Heart right ventricle (tissue), 16 donors: ENCODE measurements around the gene PPRC1. TPM values are rescaled to one million over a fixed set of nuclear protein-coding genes. Genes with fewer than 3 reads are reported as not detected.

Experiments
- ATAC-seq, 8 donors: fragments of 200-7000 bp; cut with Tn5 transposase; one replicate each; pipeline ENCODE4 v1.9.1; 2020; ENCODE audit warnings: mild to moderate bottlenecking in 8 of 8, moderate library complexity in 8 of 8, moderate number of reproducible peaks in 1 of 8
- DNase-seq, 2 donors: peaks; one replicate each; pipeline ENCODE4 v3.0.0-alpha.2; 2020
- H3K27ac ChIP-seq, 10 donors: fragments of 200-600 bp; sonication (generic) in 2 of 10; one replicate each; pipeline versions ENCODE4 v1.5.0 to v1.8.0; 2020 to 2022; ENCODE audit warnings: mild to moderate bottlenecking in 3 of 10
- H3K27me3 ChIP-seq, 7 donors: fragments of 200-600 bp; one replicate each; pipeline ENCODE4 v1.8.0; 2021 to 2022; ENCODE audit warnings: mild to moderate bottlenecking in 2 of 7
- H3K36me3 ChIP-seq, 9 donors: fragments of 200-600 bp; sonication (generic) in 1 of 9; one replicate each; pipeline versions ENCODE4 v1.5.0 to v1.8.0; 2020 to 2022; ENCODE audit warnings: mild to moderate bottlenecking in 2 of 9
- H3K4me1 ChIP-seq, 9 donors: fragments of 200-600 bp; sonication (generic) in 1 of 9; one replicate each; pipeline versions ENCODE4 v1.5.0 to v1.8.0; 2020 to 2022; ENCODE audit warnings: mild to moderate bottlenecking in 4 of 9
- H3K4me3 ChIP-seq, 10 donors: fragments of 200-600 bp; sonication (generic) in 2 of 10; one replicate each; pipeline versions ENCODE4 v1.5.0 to v1.8.0; 2020 to 2022; ENCODE audit warnings: mild to moderate bottlenecking in 7 of 10, moderate library complexity in 2 of 10
- H3K9me3 ChIP-seq, 11 donors: fragments of 200-600 bp in 10 of 11; sonication (generic) in 2 of 11; one replicate each; pipeline versions ENCODE4 v1.5.0 to v1.8.0; 2013 to 2022; ENCODE audit warnings: mild to moderate bottlenecking in 2 of 11, control low read depth in 1 of 11, moderate library complexity in 1 of 11
- CTCF ChIP-seq, 9 donors: fragments of 200-600 bp; sonication (generic) in 2 of 9; IDR thresholded peaks; one replicate each; pipeline versions ENCODE4 v1.5.0 to v1.8.0; 2021 to 2022; ENCODE audit warnings: antibody characterized with exemption in 9 of 9, mild to moderate bottlenecking in 5 of 9, moderate library complexity in 1 of 9
- WGBS, 2 donors: extraction: QIAGEN DNeasy Blood & Tissue Kit; methylation state at CpG; one replicate each; pipeline ENCODE4 v1.1.7; 2013; ENCODE audit warnings: inconsistent platforms in 1 of 2; 5-methylcytosine and 5-hydroxymethylcytosine counted together
- intact Hi-C, 10 donors: fragments of 100-400 bp; cut with DNase I; formaldehyde crosslinking; loops; one replicate each; pipeline versions ENCODE4 v1.11.1 to v1.14.2; 2022
- polyA plus RNA-seq, 2 donors: library from polyadenylated mRNA; stranded (reverse); fragments of 200-250 nt; gene quantifications; one replicate each; pipeline ENCODE4 v1.2.3, GENCODE V29; 2013
- total RNA-seq, 10 donors: library from RNA; stranded (reverse); fragmentation: NEBNext Ultra II Directional in 3 of 10; extraction: Animal tissue kit (Norgen Biotek cat#: 25700) in 3 of 10; gene quantifications; one replicate each; pipeline versions ENCODE4 v1.2.1 to v1.2.4, GENCODE V29; 2021 to 2023
- donor health status: Arrhythmogenic right ventricular cardiomyopathy.
- donor health status: ischemic (EF 13 %, LVEDD 7.1; RV severe dilation, severe dysfunction).
- donor health status: healthy with polysubstance abuse.
- donor health status: DM: no; HTN: yes; CAD: no.
- donor health status: DM: no; HTN: no; CAD: no.
- donor health status: ischemic (EF 25% LVEDD 6.9; RV normal size, moderate dysfunction).
- donor health status: ischemic (EF 25% LVEDD 5.7; RV mildly dilated, moderate dysfunction).
- donor health status: healthy.
- donor health status: DM: yes; HTN: yes; CAD: no.
- donor health status: Ischemic cardiomyopathy.
- donor health status: ischemic (EF 35%, LVEDD 5.7; RV mildly dilated, moderate dysfunction).
- donor health status: nonischemic (EF 11% LVEDD 7.7; RV severe dilation, severe dysfunction).
- donor health status: DM: yes; HTN: yes; CAD: no.
- donor health status: PGD.
- donor health status: ischemic (EF 29% LVEDD 5.4; RV normal size, mild dysfunction).
- donor health status: nonischemic (EF 23%, LVEDD 6.1; RV moderate dilation, normal function).

The PPRC1 gene
- total and polyA plus RNA-seq, 12 donors = 10.6 to 22.7 (median 13.6) TPM

GRCh38 chr10:102153093-102153620, 20.3 kb downstream of the PPRC1 start:
- peaks cover 4 to 33% (median 22%) of the 10 kb centered on the region in 9 donors for H3K4me1 ChIP-seq
- peaks cover 0 to 70% (median 33%) of the 10 kb centered on the region in 9 donors for H3K36me3 ChIP-seq
- peak overlapping the region in 7 of 10 donors; percentile 74 to 94 (median 91) for H3K27ac ChIP-seq
- TF ChIP-seq CTCF (IDR thresholded peaks at IDR 0.05) = no peak
- H3K27me3 ChIP-seq = no peaks in the 10 kb centered on the region
- ATAC-seq (no peak), DNase-seq (no peak)
- 35 to 38% methylated on average over 5 of the region's 5 CpGs for WGBS, 2 donors
- H3K4me3 ChIP-seq = peak overlapping the region; percentile 71 to 96 (median 84)
- H3K9me3 ChIP-seq = no peaks in the 10 kb centered on the region
- intact Hi-C loops = no loop called here

DNA sequence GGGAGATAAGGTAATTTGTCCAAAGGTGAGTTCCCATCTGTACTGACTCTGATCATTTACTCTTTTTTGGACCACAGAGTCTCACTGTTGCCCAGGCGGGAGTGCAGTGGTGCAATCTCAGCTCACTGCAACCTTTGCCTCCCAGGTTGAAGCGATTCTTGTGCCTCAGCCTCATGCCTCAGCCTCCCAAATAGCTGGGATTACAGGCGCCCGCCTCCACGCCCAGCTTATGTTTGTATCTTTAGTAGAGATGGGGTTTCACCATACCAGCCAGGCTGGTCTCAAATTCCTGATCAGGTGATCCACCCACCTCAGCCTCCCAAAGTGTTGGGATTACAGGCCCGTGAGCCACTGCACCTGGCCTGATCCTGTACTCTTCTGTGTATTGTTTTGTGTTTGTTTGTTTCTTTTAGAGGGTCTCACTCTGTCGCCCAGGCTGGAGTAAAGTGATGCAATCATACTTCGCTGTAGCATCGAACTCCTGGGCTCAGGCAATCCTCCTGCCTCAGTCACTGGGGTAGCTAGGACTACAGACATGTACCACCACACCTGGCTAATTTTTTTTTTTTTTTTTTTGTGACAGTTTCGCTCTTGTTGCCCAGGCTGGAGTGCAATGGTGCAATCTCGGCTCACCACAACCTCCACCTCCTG, 21.8 kb downstream of the PPRC1 start:
- Histone ChIP-seq H3K4me1 (peaks cover 4 to 33% (median 22%) of the 10 kb centered on the region in 9 donors), H3K9me3 (no peaks in the 10 kb centered on the region), H3K27ac (no peak overlapping the region), H3K36me3 (peaks cover 0 to 70% (median 31%) of the 10 kb centered on the region in 9 donors), H3K27me3 (no peaks in the 10 kb centered on the region), H3K4me3 (no peak overlapping the region)
- 96% methylated on average over 11 of the region's 11 CpGs for WGBS, 2 donors
- no peak for TF ChIP-seq CTCF (IDR thresholded peaks at IDR 0.05)
- ATAC-seq = no peak
- DNase-seq = no peak
- intact Hi-C loops = no loop called here

- WGBS, 2 donors = 91 to 92% methylated on average over 3 of the region's 3 CpGs
- Histone ChIP-seq H3K36me3 (peaks cover 12 to 81% (median 56%) of the 10 kb centered on the region in 9 donors), H3K4me1 (peaks cover 0 to 22% (median 15%) of the 10 kb centered on the region in 9 donors), H3K27me3 (no peaks in the 10 kb centered on the region), H3K4me3 (no peak overlapping the region), H3K27ac (no peak overlapping the region), H3K9me3 (no peaks in the 10 kb centered on the region)
- no peak for TF ChIP-seq CTCF (IDR thresholded peaks at IDR 0.05)
- DNase-seq (no peak), ATAC-seq (no peak)
- intact Hi-C loops = no loop called here
These were observed 24.4 kb downstream of the PPRC1 start for GRCh38 chr10:102157224-102157623.

GRCh38 chr10:102159051-102159597, 26.3 kb downstream of the PPRC1 start:
- Histone ChIP-seq H3K27me3 (no peaks in the 10 kb centered on the region), H3K36me3 (peaks cover 12 to 100% (median 67%) of the 10 kb centered on the region in 9 donors), H3K9me3 (no peaks in the 10 kb centered on the region), H3K4me3 (no peak overlapping the region), H3K4me1 (peaks cover 0 to 6% (median 0%) of the 10 kb centered on the region in 9 donors), H3K27ac (no peak overlapping the region)
- no peak for DNase-seq
- 88 to 96% methylated on average over 4 to 5 of the region's 5 CpGs for WGBS, 2 donors
- ATAC-seq = no peak
- no peak for TF ChIP-seq CTCF (IDR thresholded peaks at IDR 0.05)
- intact Hi-C loops = no loop called here
